Stimulated activated CD4-positive, alpha-beta T cell treated with anti-CD3 and anti-CD28 coated beads, Interleukin-12 subunit alpha, Interleukin-12 subunit beta, amount 100 ng/mL, for 48 hours (primary cell): ENCODE results near the gene PIK3IP1.

Experiments used
- DNase-seq, 3 donors: peaks; one replicate each; pipeline ENCODE4 v3.0.0-alpha.2; 2020; ENCODE audit warnings: low read depth in 2 of 3, low spot score in 1 of 3

The PIK3IP1 gene

GRCh38 chr22:31313366-31314147 lies 21.3 kb upstream of the PIK3IP1 start:
- DNase-seq = peak; percentile 40 to 68 (median 57)

GRCh38 chr22:31308181-31308580 lies 15.9 kb upstream of the PIK3IP1 start:
- DNase-seq = no peak

GRCh38 chr22:31305194-31305593 lies 12.9 kb upstream of the PIK3IP1 start:
- no peak for DNase-seq

- no peak for DNase-seq
These were observed 10.2 kb upstream of the PIK3IP1 start for GRCh38 chr22:31302537-31302936.

- no peak for DNase-seq
These were observed 9.7 kb upstream of the PIK3IP1 start for GRCh38 chr22:31302006-31302405.

GRCh38 chr22:31300896-31301295 lies 8.6 kb upstream of the PIK3IP1 start:
- no peak for DNase-seq

GRCh38 chr22:31295831-31296657 lies 3.8 kb upstream of the PIK3IP1 start:
- no peak for DNase-seq

- no peak for DNase-seq
These were observed 3.1 kb upstream of the PIK3IP1 start for GRCh38 chr22:31295360-31295759.

GRCh38 chr22:31291481-31292235 lies 630 bp downstream of the PIK3IP1 start:
- no peak for DNase-seq

GRCh38 chr22:31290494-31291471 lies 1.5 kb downstream of the PIK3IP1 start:
- DNase-seq = peak; percentile 85 to 91 (median 85)

- DNase-seq = no peak
These were observed 2.9 kb downstream of the PIK3IP1 start for GRCh38 chr22:31289344-31289743.

GRCh38 chr22:31288496-31289240 lies 3.6 kb downstream of the PIK3IP1 start:
- no peak for DNase-seq

- no peak for DNase-seq
These were observed 4.3 kb downstream of the PIK3IP1 start for GRCh38 chr22:31287818-31288495.

GRCh38 chr22:31286360-31287255 lies 5.7 kb downstream of the PIK3IP1 start:
- DNase-seq = peak in 2 of 3 donors; percentile 40 to 50

GRCh38 chr22:31284281-31285155 lies 7.8 kb downstream of the PIK3IP1 start:
- no peak for DNase-seq

GRCh38 chr22:31282748-31283468 lies 9.4 kb downstream of the PIK3IP1 start:
- no peak for DNase-seq
